Thymus (tissue), 11 donors: ENCODE results near the gene SLC25A25. TPM values are rescaled to one million over a fixed set of nuclear protein-coding genes. Genes with fewer than 3 reads are reported as not detected.
"Not testable (repeated sequence)": the region's sequence is repeated elsewhere in the genome, so short reads cannot be mapped to it uniquely, and the experiment has no call there.

Source experiments
- DNase-seq, 9 donors: peaks; one replicate each; pipeline ENCODE4 v3.0.0-alpha.2; 2013; ENCODE audit warnings: low spot score in 9 of 9, low read depth in 6 of 9, missing footprints in 1 of 9
- H3K27ac ChIP-seq, 2 donors: one replicate each; pipeline ENCODE4 v1.5.1; 2013; ENCODE audit warnings: control low read depth in 1 of 2, low read depth in 1 of 2, low read length in 1 of 2, mild to moderate bottlenecking in 1 of 2, moderate library complexity in 1 of 2
- H3K27me3 ChIP-seq, 2 donors: one replicate each; pipeline ENCODE4 v1.5.1; 2013; ENCODE audit warnings: low read length in 1 of 2; ENCODE audit not compliant: control insufficient read depth in 2 of 2, insufficient read depth in 1 of 2
- H3K36me3 ChIP-seq, 2 donors: one replicate each; pipeline ENCODE4 v1.5.1; 2013; ENCODE audit warnings: low read length in 1 of 2, mild to moderate bottlenecking in 1 of 2, moderate library complexity in 1 of 2; ENCODE audit not compliant: control insufficient read depth in 2 of 2, insufficient read depth in 2 of 2
- H3K4me1 ChIP-seq, 2 donors: one replicate each; pipeline ENCODE4 v1.5.1; 2013; ENCODE audit warnings: low read length in 2 of 2; ENCODE audit not compliant: control insufficient read depth in 2 of 2, insufficient read depth in 2 of 2
- H3K4me3 ChIP-seq, 2 donors: one replicate each; pipeline ENCODE4 v1.5.1; 2013; ENCODE audit warnings: low read length in 2 of 2, control low read depth in 1 of 2, mild to moderate bottlenecking in 1 of 2
- H3K9me3 ChIP-seq, 2 donors: one replicate each; pipeline ENCODE4 v1.5.1; 2013; ENCODE audit warnings: low read length in 1 of 2, mild to moderate bottlenecking in 1 of 2; ENCODE audit not compliant: control insufficient read depth in 2 of 2, insufficient read depth in 1 of 2
- WGBS: extraction: QIAGEN DNeasy Blood & Tissue Kit; methylation state at CpG from one replicate; pipeline ENCODE4 v1.1.7; 2013; 5-methylcytosine and 5-hydroxymethylcytosine counted together
- polyA plus RNA-seq: library from polyadenylated mRNA; stranded (reverse); fragments of 200-250 nt; gene quantifications from one replicate; pipeline ENCODE4 v1.2.3, GENCODE V29; 2013
- total RNA-seq: library from RNA; stranded (reverse); fragments of 120-200 nt; gene quantifications from one replicate; pipeline ENCODE4 v1.2.4, GENCODE V29; 2013
- donor health status: healthy.

SLC25A25 gene
- total and polyA plus RNA-seq, 2 donors: 12.3 to 13.4 TPM

- 38% methylated on average over 54 of the region's 54 CpGs for WGBS
- Histone ChIP-seq H3K4me1 (peaks cover 41 to 71% of the 10 kb centered on the region in 2 donors), H3K27ac (peak within 1 kb of the TSS; percentile 98 to 99), H3K36me3 (peaks cover 18 to 19% of the 10 kb centered on the region in 2 donors), H3K9me3 (peaks cover 0 to 7% of the 10 kb centered on the region in 2 donors), H3K27me3 (no peaks in the 10 kb centered on the region), H3K4me3 (peak within 1 kb of the TSS; percentile 77 to 82)
- peak; percentile 93 to 99 (median 98) for DNase-seq
Observed at GRCh38 chr9:128066713-128067644, 1.1 kb upstream of the SLC25A25 start, which contains the start of gene NAIF1. Gene NAIF1, minus strand, starts transcription at chr9:128067320. Its CDS starts 219 bp downstream, at chr9:128067101.

- Histone ChIP-seq H3K4me1 (peaks cover 54 to 79% of the 10 kb centered on the region in 2 donors), H3K36me3 (peaks cover 2 to 4% of the 10 kb centered on the region in 2 donors), H3K27ac (peak overlapping the region; percentile 76 to 78), H3K4me3 (peak overlapping the region; percentile 77 to 82), H3K9me3 (peaks cover 0 to 7% of the 10 kb centered on the region in 2 donors), H3K27me3 (no peaks in the 10 kb centered on the region)
- DNase-seq: no peak
- 4% methylated on average over 50 of the region's 50 CpGs for WGBS
Observed at GRCh38 chr9:128068386-128069205, 564 bp downstream of the SLC25A25 start.

- Histone ChIP-seq H3K9me3 (peaks cover 0 to 7% of the 10 kb centered on the region in 2 donors), H3K27me3 (no peaks in the 10 kb centered on the region), H3K36me3 (peaks cover 0 to 1% of the 10 kb centered on the region in 2 donors), H3K4me1 (peaks cover 39 to 69% of the 10 kb centered on the region in 2 donors), H3K27ac (peak overlapping the region; percentile 58 to 97), H3K4me3 (no peak overlapping the region)
- WGBS: 79% methylated on average over 7 of the region's 7 CpGs
- no peak for DNase-seq
Observed at GRCh38 chr9:128070874-128071273, 2.8 kb downstream of the SLC25A25 start.

- H3K9me3 ChIP-seq, H3K27me3 ChIP-seq, H3K36me3 ChIP-seq, DNase-seq, H3K4me3 ChIP-seq: not testable (repeated sequence)
- Histone ChIP-seq H3K27ac (peak overlapping the region; percentile 91 to 97), H3K4me1 (peaks cover 33 to 63% of the 10 kb centered on the region in 2 donors)
- 96% methylated on average over 12 of the region's 12 CpGs for WGBS
Observed at GRCh38 chr9:128071475-128071874, 3.4 kb downstream of the SLC25A25 start.

- DNase-seq: peak in 7 of 9 donors; percentile 47 to 84 (median 67)
- Histone ChIP-seq H3K9me3 (no peaks in the 10 kb centered on the region), H3K36me3 (peaks cover 4 to 9% of the 10 kb centered on the region in 2 donors), H3K27me3 (no peaks in the 10 kb centered on the region), H3K4me1 (peaks cover 30 to 57% of the 10 kb centered on the region in 2 donors), H3K27ac (peak overlapping the region; percentile 91 to 97), H3K4me3 (peak overlapping the region; percentile 2 to 27)
- WGBS: 4% methylated on average over 5 of the region's 5 CpGs
Observed at GRCh38 chr9:128072144-128073021, 4.4 kb downstream of the SLC25A25 start.

GRCh38 chr9:128073253-128073886, 5.3 kb downstream of the SLC25A25 start:
- H3K4me1 ChIP-seq: peaks cover 30 to 64% of the 10 kb centered on the region in 2 donors
- 94% methylated on average over 7 of the region's 7 CpGs for WGBS
- H3K4me3 ChIP-seq: no peak overlapping the region
- peaks cover 7 to 15% of the 10 kb centered on the region in 2 donors for H3K36me3 ChIP-seq
- peak overlapping the region; percentile 91 to 97 for H3K27ac ChIP-seq
- H3K27me3 ChIP-seq: no peaks in the 10 kb centered on the region
- no peaks in the 10 kb centered on the region for H3K9me3 ChIP-seq
- no peak for DNase-seq

GRCh38 chr9:128077847-128078503, 9.9 kb downstream of the SLC25A25 start:
- H3K36me3 ChIP-seq: peaks cover 16 to 36% of the 10 kb centered on the region in 2 donors
- 97% methylated on average over 7 of the region's 7 CpGs for WGBS
- H3K27ac ChIP-seq: peak overlapping the region in 1 of 2 donors; percentile 73
- H3K4me1 ChIP-seq: peaks cover 4 to 35% of the 10 kb centered on the region in 2 donors
- no peaks in the 10 kb centered on the region for H3K9me3 ChIP-seq
- DNase-seq: no peak
- H3K4me3 ChIP-seq: no peak overlapping the region
- no peaks in the 10 kb centered on the region for H3K27me3 ChIP-seq
